ENCODE data around the gene BCL2L11. TPM values are rescaled to one million over a fixed set of nuclear protein-coding genes. Genes with fewer than 3 reads are reported as not detected.
"Not testable (repeated sequence)": the region's sequence is repeated elsewhere in the genome, so short reads cannot be mapped to it uniquely, and the experiment has no call there.

BCL2L11 gene
- total and polyA plus RNA-seq, 9 of the 15 experiments (the other 6 are each of a cell fraction or from before 2014, with no cell fraction given), result 2.2 to 18.8 (median 5.0) TPM

DNA sequence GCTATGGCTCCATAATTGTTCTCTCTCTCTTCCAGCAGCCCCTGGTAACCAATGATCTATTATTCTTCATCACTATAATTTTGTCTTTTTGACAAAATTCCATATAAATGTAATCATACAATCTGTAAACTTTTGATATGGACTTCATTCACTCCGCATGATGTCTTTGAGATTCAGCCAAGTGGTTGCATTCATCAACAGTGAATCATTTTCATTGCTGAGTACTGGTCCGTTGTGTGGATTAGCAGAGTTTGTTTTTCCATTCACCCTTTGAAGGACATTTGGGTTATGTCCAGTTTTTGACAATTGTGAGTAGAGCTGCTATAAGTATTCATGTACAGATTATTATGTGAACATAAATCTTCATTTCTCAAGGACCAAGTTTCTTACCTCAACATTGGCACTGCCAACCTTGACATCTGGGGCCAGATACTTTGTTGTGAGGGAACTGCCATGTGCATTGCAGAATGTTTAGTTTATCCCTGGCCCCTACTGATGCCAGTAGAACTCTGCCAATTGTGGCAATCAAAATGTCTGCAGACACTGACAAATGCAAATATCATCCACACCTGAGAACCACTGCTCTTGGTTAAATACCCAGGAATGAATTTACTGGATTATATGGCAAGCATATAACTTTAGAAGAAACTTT lies 48.4 kb upstream of the BCL2L11 start (continued):
- TF ChIP-seq, protein P1, sequence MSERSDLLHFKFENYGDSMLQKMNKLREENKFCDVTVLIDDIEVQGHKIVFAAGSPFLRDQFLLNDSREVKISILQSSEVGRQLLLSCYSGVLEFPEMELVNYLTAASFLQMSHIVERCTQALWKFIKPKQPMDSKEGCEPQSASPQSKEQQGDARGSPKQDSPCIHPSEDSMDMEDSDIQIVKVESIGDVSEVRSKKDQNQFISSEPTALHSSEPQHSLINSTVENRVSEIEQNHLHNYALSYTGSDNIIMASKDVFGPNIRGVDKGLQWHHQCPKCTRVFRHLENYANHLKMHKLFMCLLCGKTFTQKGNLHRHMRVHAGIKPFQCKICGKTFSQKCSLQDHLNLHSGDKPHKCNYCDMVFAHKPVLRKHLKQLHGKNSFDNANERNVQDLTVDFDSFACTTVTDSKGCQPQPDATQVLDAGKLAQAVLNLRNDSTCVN (CRISPR knock-in tag; IDR thresholded peaks at IDR 0.05), result no peak

DNA sequence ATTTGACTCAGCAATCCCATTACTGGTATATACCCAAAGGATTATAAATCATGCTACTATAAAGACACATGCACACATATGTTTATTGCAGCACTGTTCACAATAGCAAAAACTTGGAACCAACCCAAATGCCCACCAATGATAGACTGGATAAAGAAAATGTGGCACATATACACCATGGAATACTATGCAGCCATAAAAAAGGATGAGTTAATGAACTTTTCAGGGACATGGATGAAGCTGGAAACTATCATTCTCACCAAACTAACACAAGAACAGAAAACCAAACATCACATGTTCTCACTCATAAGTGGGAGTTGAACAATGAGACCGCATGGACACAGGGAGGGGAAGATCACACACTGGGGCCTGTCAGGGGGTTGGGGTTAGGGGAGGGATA lies 38.1 kb upstream of the BCL2L11 start:
- H3K9me3 ChIP-seq (replicated peaks; ENCODE audit: control insufficient read depth, insufficient read depth, low read depth, low read length); H3K9me1 ChIP-seq (ENCODE audit: control insufficient read depth, insufficient read depth, low read length); H3K27ac ChIP-seq (ENCODE audit: extremely low read depth, low read depth, low read length); FAIRE-seq; H2AFZ ChIP-seq (ENCODE audit: low read depth, low read length); CTCF ChIA-PET (ENCODE audit: low intra/inter-chr PET ratio); H3K4me2 ChIP-seq (ENCODE audit: insufficient read depth, low read length); H3K27me3 ChIP-seq (ENCODE audit: control insufficient read depth in 2 of 2, insufficient read depth in 2 of 2, low read length in 2 of 2); intact Hi-C loops (cut with micrococcal nuclease); H3K4me3 ChIP-seq; H3K9ac ChIP-seq (ENCODE audit: insufficient read depth in 1 of 2, low read depth in 2 of 2, low read length in 2 of 2); ATAC-seq; H3K4me1 ChIP-seq (replicated peaks in 1 of 2; ENCODE audit: control insufficient read depth in 2 of 2, insufficient read depth in 2 of 2, low read length in 2 of 2); POLR2A ChIA-PET; H3K36me3 ChIP-seq (ENCODE audit: control insufficient read depth, insufficient read depth, low read length); H3K79me2 ChIP-seq (ENCODE audit: control insufficient read depth, insufficient read depth, low read length); DNase-seq (ENCODE audit: extremely low read depth in 1 of 4, low spot score in 3 of 4); H4K20me1 ChIP-seq (replicated peaks; ENCODE audit: control insufficient read depth, insufficient read depth, low read length); BruUV-seq (replicated peaks); in situ Hi-C loops (cut with MboI): not testable (repeated sequence)
- WGBS (ENCODE audit: insufficient coverage, low coverage, missing lambda C conversion rate), result 0% methylated on average over 1 of the region's 1 CpG
- TF ChIP-seq ZNF146 (CRISPR knock-in tag; IDR thresholded peaks at IDR 0.05; ENCODE audit: unreplicated experiment), result peak; percentile 70
